ENCODE data around the gene WNT7B. TPM values are rescaled to one million over a fixed set of nuclear protein-coding genes. Genes with fewer than 3 reads are reported as not detected.

Gene WNT7B
- polyA plus RNA-seq, 1 experiment: not detected

GRCh38 chr22:45952151-45952550 lies 24.8 kb downstream of the WNT7B start:
- ChIA-PET CTCF (no interaction called here), POLR2A (no interaction called here)
- H3K36me3 ChIP-seq (ENCODE audit: control insufficient read depth, insufficient read depth, low read length): no peaks in the 10 kb centered on the region
- TF ChIP-seq CTCF (IDR thresholded peaks at IDR 0.05; ENCODE audit: insufficient read depth, low read depth, low read length): no peak
- H3K27me3 ChIP-seq (ENCODE audit: control insufficient read depth, insufficient read depth, low read length): peaks cover 14% of the 10 kb centered on the region
- H3K4me3 ChIP-seq (ENCODE audit: low read depth, low read length): no peak overlapping the region
- DNase-seq (ENCODE audit: low read depth): no peak

- no peak for TF ChIP-seq CTCF (IDR thresholded peaks at IDR 0.05; ENCODE audit: insufficient read depth, low read depth, low read length)
- H3K27me3 ChIP-seq (ENCODE audit: control insufficient read depth, insufficient read depth, low read length): peaks cover 20% of the 10 kb centered on the region
- DNase-seq (ENCODE audit: low read depth): no peak
- CTCF ChIA-PET: no interaction called here
- no peak overlapping the region for H3K4me3 ChIP-seq (ENCODE audit: low read depth, low read length)
- POLR2A ChIA-PET: no interaction called here
- no peaks in the 10 kb centered on the region for H3K36me3 ChIP-seq (ENCODE audit: control insufficient read depth, insufficient read depth, low read length)
Measured at GRCh38 chr22:45949891-45950290, 27.1 kb downstream of the WNT7B start.

DNA sequence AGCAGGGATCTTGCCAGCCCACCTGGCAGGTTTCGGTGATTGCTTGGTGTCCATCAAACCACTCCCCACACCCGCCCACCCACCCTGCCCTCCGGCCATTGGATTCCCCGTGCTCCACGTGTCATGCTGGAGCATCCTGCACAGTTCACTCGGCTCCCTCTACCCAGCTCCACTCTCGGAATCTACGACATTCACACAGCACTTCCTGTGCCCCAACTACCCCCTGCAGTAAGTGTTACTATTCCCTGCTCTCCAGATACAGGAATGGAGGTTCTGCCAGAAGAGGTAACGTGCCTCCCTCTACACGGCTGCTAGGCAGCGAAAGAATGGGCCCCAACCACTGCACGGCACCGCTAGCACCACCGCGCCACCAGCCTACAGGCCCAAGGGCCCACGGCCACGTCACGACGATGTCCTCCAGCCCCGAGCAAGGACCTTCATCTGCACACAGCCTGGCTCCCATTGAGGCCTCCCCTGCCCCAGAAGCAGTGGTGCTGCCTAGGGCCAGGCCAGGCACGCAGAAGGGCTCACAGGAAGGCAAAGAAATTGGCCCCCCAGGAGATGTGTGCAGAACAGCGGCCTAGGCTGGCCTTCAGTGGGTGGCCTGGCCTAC lies 27.6 kb downstream of the WNT7B start:
- TF ChIP-seq CTCF (IDR thresholded peaks at IDR 0.05; ENCODE audit: insufficient read depth, low read depth, low read length): no peak
- no peak for DNase-seq (ENCODE audit: low read depth)
- Histone ChIP-seq H3K4me3 (ENCODE audit: low read depth, low read length) (no peak overlapping the region), H3K36me3 (ENCODE audit: control insufficient read depth, insufficient read depth, low read length) (no peaks in the 10 kb centered on the region), H3K27me3 (ENCODE audit: control insufficient read depth, insufficient read depth, low read length) (peaks cover 18% of the 10 kb centered on the region)
- ChIA-PET CTCF (no interaction called here), POLR2A (no interaction called here)

GRCh38 chr22:45948081-45948648 lies 28.8 kb downstream of the WNT7B start:
- no peak for DNase-seq (ENCODE audit: low read depth)
- no peak for TF ChIP-seq CTCF (IDR thresholded peaks at IDR 0.05; ENCODE audit: insufficient read depth, low read depth, low read length)
- POLR2A ChIA-PET: no interaction called here
- H3K36me3 ChIP-seq (ENCODE audit: control insufficient read depth, insufficient read depth, low read length): no peaks in the 10 kb centered on the region
- no peak overlapping the region for H3K4me3 ChIP-seq (ENCODE audit: low read depth, low read length)
- H3K27me3 ChIP-seq (ENCODE audit: control insufficient read depth, insufficient read depth, low read length): peaks cover 13% of the 10 kb centered on the region
- CTCF ChIA-PET: interaction anchor here (1.5 kb wide), 1 partner anchor 11 kb away, joined by 4 read pairs; no protein-coding TSS in a partner anchor

DNA sequence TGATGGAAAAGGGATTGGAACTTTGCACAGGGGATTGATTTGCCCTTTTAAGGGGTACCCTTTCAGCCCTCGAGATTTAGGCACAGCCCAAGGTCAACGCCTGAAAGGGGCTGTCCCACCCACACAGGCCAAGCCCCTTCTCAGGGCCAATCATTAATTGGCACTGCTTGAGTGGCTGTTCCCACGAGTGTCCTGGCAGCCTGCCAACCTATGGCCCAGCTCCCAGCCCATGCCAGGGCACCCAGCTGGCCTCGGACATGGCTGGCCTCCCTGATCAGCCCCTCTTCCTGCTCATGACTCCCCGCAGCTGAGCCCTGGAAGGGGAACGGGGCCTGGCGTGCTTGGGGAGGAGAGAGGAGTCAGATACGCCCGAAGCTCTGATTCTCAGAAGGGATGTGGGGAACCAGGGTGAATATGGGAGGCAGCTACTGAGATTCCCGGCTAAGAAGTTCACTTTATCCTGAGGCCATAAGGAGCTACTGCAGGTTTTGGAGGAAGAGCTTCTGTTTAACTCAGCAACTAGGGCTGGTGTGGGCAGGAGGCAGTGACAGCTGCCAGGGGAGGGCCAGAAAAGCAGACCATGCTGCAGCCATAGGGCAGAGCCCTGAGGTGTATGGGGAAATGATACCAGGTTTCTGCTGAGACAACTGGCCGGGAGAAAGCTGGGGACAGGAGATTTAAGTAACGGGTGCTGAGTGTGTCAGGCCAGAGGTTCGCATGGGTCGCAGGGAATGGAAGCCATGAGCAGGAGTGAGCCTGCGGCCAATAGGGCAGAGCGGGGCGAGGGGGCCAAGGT lies 30.0 kb downstream of the WNT7B start:
- no peak for DNase-seq (ENCODE audit: low read depth)
- no peak for TF ChIP-seq CTCF (IDR thresholded peaks at IDR 0.05; ENCODE audit: insufficient read depth, low read depth, low read length)
- ChIA-PET CTCF (interaction anchor here (1.2 to 1.8 kb wide), 3 partner anchors 10 to 83 kb away, joined by 3 to 5 read pairs (median 4); no protein-coding TSS in a partner anchor), POLR2A (no interaction called here)
- H3K36me3 ChIP-seq (ENCODE audit: control insufficient read depth, insufficient read depth, low read length): no peaks in the 10 kb centered on the region
- peaks cover 7% of the 10 kb centered on the region for H3K27me3 ChIP-seq (ENCODE audit: control insufficient read depth, insufficient read depth, low read length)
- no peak overlapping the region for H3K4me3 ChIP-seq (ENCODE audit: low read depth, low read length)
